Measurements from ENCODE around the gene LUZP2.

Gene LUZP2

DNA sequence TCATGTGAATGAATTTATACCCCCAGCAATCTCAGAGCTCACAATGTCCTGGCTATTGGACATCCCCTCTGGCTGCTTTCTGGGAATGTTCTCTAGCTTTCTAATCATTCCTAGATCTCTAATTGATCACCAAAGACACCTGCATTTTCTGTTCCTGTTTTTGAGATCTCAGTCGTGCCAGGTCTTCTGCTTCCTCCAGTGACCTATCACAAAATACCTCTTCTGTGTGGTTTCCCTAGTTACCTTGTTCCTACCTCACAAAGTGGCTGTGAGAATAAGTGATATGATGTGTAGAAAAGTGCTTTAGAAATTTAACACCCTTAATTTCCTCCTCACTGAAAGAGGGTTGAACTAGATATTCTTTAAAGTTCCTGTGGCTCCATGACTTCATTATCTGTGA is 92.2 kb downstream of the LUZP2 start:
- no peak for DNase-seq (ENCODE audit: low read depth, low spot score)
- CTCF ChIA-PET = no interaction called here
- POLR2A ChIA-PET = no interaction called here
- TF ChIP-seq, protein P1, sequence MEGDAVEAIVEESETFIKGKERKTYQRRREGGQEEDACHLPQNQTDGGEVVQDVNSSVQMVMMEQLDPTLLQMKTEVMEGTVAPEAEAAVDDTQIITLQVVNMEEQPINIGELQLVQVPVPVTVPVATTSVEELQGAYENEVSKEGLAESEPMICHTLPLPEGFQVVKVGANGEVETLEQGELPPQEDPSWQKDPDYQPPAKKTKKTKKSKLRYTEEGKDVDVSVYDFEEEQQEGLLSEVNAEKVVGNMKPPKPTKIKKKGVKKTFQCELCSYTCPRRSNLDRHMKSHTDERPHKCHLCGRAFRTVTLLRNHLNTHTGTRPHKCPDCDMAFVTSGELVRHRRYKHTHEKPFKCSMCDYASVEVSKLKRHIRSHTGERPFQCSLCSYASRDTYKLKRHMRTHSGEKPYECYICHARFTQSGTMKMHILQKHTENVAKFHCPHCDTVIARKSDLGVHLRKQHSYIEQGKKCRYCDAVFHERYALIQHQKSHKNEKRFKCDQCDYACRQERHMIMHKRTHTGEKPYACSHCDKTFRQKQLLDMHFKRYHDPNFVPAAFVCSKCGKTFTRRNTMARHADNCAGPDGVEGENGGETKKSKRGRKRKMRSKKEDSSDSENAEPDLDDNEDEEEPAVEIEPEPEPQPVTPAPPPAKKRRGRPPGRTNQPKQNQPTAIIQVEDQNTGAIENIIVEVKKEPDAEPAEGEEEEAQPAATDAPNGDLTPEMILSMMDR (IDR thresholded peaks at IDR 0.05; ENCODE audit: insufficient read depth, low read length, missing control alignments) = no peak
- no peak overlapping the region for H3K4me3 ChIP-seq (ENCODE audit: low read depth, low read length)

DNA sequence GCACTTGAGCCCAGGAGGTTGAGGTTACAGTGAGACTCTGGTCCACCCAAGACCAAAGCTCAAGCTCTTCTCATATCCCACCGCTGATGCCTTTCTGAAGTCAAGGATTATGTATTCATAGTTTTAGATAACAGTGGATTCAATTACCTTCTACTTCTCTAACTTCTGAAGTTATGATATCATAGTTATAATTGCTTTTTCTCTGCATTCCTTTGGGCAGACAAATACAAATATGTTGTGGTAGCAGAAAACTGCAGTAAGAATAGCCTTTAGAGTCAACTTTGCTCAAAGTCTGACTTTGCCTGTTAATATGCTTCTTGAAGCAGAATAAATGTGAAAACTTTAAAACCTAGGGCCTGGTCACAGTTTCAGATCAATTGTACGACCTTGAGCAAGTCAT is 94.4 kb downstream of the LUZP2 start:
- no peak overlapping the region for H3K4me3 ChIP-seq (ENCODE audit: low read depth, low read length)
- TF ChIP-seq, protein P1 (IDR thresholded peaks at IDR 0.05; ENCODE audit: insufficient read depth, low read length, missing control alignments) = no peak
- POLR2A ChIA-PET = no interaction called here
- CTCF ChIA-PET = no interaction called here
- DNase-seq (ENCODE audit: low read depth, low spot score) = no peak

DNA sequence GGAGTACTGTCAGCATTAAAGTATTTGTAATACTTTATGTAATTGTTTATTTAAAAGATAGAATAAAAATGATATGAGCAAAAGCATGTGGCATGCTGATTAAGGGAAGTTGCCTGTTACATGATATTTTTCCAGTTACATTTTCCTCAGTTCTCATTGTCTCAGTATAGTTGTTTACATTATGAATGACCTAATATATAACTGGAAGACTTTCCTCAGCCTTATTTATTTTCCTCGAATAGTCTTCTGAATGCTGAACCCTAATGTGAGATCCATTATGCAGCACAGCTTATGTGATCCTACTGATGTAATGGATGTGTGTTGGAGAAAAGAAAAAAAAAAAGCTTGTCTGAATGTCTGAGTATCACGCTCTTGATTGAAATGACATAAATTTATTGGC is 95.5 kb downstream of the LUZP2 start:
- H3K4me3 ChIP-seq (ENCODE audit: low read depth, low read length) = no peak overlapping the region
- ChIA-PET POLR2A (no interaction called here), CTCF (no interaction called here)
- TF ChIP-seq, protein P1 (IDR thresholded peaks at IDR 0.05; ENCODE audit: insufficient read depth, low read length, missing control alignments) = no peak
- no peak for DNase-seq (ENCODE audit: low read depth, low spot score)

DNA sequence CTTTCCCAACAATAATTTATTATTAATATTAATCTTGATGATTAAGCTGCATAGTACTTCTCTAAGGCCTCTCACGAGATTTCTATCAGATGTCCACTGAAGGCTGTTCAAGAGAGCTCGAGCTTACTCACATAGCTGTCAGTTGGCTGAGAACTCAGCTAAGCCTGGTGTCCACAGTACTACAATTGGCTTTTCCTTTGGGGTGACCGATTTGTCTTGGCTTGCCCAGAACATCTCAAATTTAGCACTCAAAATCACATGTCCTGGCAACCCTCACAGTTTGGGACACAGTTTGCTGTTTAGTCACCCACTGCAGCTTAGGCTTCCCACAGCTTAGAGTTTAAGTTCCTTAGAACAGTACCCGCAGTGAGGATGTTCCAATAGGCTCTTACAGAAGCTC is 96.5 kb downstream of the LUZP2 start:
- no peak for DNase-seq (ENCODE audit: low read depth, low spot score)
- ChIA-PET POLR2A (no interaction called here), CTCF (no interaction called here)
- TF ChIP-seq, protein P1 (IDR thresholded peaks at IDR 0.05; ENCODE audit: insufficient read depth, low read length, missing control alignments) = no peak
- no peak overlapping the region for H3K4me3 ChIP-seq (ENCODE audit: low read depth, low read length)

DNA sequence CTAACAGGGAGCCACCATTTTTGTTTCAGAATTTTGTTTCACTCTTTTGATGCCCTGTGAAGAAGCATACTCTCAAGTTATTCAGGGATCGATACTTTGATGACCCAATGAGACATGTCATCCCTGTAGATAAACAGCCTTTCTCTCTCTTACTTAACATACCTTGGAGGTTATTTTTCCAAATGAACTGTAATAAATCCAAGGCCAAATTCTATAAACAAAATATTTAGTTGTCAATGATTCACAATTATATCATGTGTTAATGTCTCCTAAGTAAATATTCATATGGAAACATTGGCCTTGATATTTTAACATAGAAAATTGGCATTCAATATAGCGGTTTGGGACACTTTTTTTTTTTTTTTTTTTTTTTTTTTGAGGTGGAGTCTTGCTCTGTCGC is 97.5 kb downstream of the LUZP2 start:
- ChIA-PET CTCF (no interaction called here), POLR2A (no interaction called here)
- TF ChIP-seq, protein P1 (IDR thresholded peaks at IDR 0.05; ENCODE audit: insufficient read depth, low read length, missing control alignments) = no peak
- DNase-seq (ENCODE audit: low read depth, low spot score) = no peak
- no peak overlapping the region for H3K4me3 ChIP-seq (ENCODE audit: low read depth, low read length)

DNA sequence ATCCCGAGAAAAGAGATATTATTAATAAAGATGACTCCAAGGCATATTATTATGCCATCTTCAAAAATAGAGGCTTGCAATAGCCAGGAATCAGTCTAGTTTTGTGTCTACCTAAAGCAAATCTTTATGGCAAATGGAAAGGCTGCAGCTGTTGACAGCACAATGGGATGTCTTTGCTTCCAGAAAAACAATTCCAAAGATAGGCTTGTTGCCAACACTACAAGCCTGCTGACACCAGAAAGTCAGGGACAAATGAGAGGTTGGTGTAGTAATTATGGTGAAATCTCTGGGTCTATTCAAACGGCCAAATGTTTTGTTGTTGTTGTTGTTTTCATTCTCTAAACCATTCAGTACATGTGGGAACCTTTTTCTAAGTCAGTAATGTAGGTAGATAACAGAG is 101.8 kb downstream of the LUZP2 start:
- ChIA-PET CTCF (no interaction called here), POLR2A (no interaction called here)
- TF ChIP-seq, protein P1 (IDR thresholded peaks at IDR 0.05; ENCODE audit: insufficient read depth, low read length, missing control alignments) = no peak
- no peak overlapping the region for H3K4me3 ChIP-seq (ENCODE audit: low read depth, low read length)
- DNase-seq (ENCODE audit: low read depth, low spot score) = no peak

All from AG04449 (cell line).